Omental fat pad (tissue), 4 donors: ENCODE results near the gene ABL2. TPM values are rescaled to one million over a fixed set of nuclear protein-coding genes. Genes with fewer than 3 reads are reported as not detected.
"Not testable (repeated sequence)": the region's sequence is repeated elsewhere in the genome, so short reads cannot be mapped to it uniquely, and the experiment has no call there.

Experiments
- ATAC-seq: fragments of 150-250 bp; one replicate; pipeline ENCODE4 v1.9.1; 2016; ENCODE audit warnings: mild to moderate bottlenecking, moderate library complexity; ENCODE audit not compliant: low FRiP score
- DNase-seq: peaks from one replicate; pipeline ENCODE4 v3.0.0-alpha.2; 2019; ENCODE audit warnings: low spot score
- CTCF ChIP-seq, 3 donors: fragments of 450-650 bp; IDR thresholded peaks; one replicate each; pipeline ENCODE4 v1.5.1; 2016 to 2017; ENCODE audit warnings: antibody characterized with exemption in 3 of 3, mild to moderate bottlenecking in 3 of 3, moderate library complexity in 2 of 3
- total RNA-seq, 4 donors: library from RNA; depleted of rRNA; stranded (reverse); fragments of >200 nt; gene quantifications; one replicate each; pipeline ENCODE4 v1.1.0, GENCODE V29; 2016

The ABL2 gene
- total RNA-seq, 4 donors from 2014 or later: 19.1 to 128 (median 39.9) TPM

GRCh38 chr1:179253286-179253972, 24.0 kb upstream of the ABL2 start:
- TF ChIP-seq CTCF (IDR thresholded peaks at IDR 0.05): no peak
- ATAC-seq (no peak), DNase-seq (no peak)

- DNase-seq (no peak), ATAC-seq (no peak)
- no peak for TF ChIP-seq CTCF (IDR thresholded peaks at IDR 0.05)
Measured at GRCh38 chr1:179252606-179253005, 23.1 kb upstream of the ABL2 start.

- no peak for ATAC-seq
- TF ChIP-seq CTCF (IDR thresholded peaks at IDR 0.05): no peak
- no peak for DNase-seq
Measured at GRCh38 chr1:179251675-179252074, 22.2 kb upstream of the ABL2 start.

- ATAC-seq (no peak), DNase-seq (no peak)
- no peak for TF ChIP-seq CTCF (IDR thresholded peaks at IDR 0.05)
Measured at GRCh38 chr1:179247923-179248322, 18.4 kb upstream of the ABL2 start.

DNA sequence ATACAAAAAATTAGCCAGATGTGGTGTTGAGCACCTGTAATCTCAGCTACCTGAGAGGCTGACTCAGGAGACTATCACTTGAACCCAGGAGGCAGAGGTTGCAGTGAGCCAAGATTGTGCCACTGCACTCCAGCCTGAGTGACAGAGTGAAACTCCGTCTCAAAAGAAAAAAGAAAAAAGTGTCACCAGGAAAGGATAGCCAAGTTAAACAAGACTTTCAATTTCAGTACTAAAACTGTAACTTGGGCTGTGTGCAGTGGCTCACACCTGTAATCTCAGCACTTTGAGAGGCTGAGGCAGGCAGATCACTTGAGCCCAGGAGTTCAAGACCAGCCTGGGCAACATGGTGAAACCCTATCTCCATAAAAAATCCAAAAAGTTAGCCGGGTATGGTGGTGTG, 15.9 kb upstream of the ABL2 start:
- not testable (repeated sequence) for DNase-seq, ATAC-seq

DNA sequence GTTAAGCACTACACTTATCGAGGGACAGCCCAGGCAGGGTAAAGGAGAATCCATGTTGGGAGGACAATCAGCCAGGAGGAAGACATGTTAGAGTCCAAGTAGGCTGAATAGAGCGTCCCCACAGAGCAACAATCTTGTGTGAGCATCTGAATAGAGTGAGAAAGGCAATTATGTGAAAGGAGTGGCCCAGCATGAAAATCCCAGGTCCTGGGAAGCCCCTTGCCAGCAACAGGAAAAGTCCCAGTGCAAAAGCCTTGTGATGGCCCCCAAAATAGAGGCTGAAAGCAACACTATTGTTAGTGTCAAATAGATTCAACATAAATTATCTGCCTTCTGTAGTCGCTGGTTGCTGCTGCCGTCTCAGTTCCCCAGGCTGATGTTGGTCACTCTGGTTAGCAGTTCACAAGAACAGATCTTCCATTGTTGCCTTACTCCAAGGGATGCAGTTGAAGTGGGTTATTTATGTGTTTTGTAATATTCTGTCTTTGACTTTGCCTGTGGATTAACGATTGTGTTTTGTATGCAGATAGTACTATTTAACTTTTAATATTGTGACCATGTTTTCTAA, 12.1 kb upstream of the ABL2 start:
- no peak for DNase-seq
- ATAC-seq: no peak
- TF ChIP-seq CTCF (IDR thresholded peaks at IDR 0.05): no peak

DNA sequence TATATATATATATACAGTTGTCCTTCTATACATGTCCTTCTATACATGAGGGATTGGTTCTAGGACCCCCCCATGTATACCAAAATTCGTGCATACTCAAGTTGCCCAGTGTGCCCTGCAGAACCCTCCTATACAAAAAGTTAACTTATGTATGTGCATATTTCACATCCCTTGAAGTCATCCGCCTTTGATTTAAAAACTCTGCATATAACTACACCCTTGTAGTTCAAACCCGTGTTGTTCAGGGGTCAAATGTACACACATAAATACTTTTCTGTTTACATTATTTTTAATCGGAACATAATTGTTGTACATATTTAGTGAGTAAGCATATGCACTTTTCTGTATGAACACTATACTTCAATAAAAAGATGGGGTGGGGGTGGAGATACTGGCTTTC, 7.7 kb upstream of the ABL2 start:
- no peak for DNase-seq
- TF ChIP-seq CTCF (IDR thresholded peaks at IDR 0.05): no peak
- no peak for ATAC-seq
